NCI-H128 (cell line): ENCODE data around the gene KIZ.

Experiments
- DNase-seq: peaks from one replicate; lab custom pipeline; 2025; ENCODE audit not compliant: unreplicated experiment; lab: John Stamatoyannopoulos, UW

Gene KIZ, protein sequence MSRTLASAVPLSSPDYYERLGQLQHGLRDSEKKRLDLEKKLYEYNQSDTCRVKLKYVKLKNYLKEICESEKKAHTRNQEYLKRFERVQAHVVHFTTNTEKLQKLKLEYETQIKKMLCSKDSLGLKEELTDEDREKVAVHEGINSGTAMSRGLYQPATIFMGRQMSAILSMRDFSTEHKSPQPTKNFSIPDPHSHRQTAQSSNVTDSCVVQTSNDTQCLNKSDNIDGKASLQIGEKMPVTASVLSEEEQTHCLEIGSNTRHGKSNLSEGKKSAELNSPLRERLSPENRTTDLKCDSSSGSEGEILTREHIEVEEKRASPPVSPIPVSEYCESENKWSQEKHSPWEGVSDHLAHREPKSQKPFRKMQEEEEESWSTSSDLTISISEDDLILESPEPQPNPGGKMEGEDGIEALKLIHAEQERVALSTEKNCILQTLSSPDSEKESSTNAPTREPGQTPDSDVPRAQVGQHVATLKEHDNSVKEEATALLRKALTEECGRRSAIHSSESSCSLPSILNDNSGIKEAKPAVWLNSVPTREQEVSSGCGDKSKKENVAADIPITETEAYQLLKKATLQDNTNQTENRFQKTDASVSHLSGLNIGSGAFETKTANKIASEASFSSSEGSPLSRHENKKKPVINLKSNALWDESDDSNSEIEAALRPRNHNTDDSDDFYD

DNA sequence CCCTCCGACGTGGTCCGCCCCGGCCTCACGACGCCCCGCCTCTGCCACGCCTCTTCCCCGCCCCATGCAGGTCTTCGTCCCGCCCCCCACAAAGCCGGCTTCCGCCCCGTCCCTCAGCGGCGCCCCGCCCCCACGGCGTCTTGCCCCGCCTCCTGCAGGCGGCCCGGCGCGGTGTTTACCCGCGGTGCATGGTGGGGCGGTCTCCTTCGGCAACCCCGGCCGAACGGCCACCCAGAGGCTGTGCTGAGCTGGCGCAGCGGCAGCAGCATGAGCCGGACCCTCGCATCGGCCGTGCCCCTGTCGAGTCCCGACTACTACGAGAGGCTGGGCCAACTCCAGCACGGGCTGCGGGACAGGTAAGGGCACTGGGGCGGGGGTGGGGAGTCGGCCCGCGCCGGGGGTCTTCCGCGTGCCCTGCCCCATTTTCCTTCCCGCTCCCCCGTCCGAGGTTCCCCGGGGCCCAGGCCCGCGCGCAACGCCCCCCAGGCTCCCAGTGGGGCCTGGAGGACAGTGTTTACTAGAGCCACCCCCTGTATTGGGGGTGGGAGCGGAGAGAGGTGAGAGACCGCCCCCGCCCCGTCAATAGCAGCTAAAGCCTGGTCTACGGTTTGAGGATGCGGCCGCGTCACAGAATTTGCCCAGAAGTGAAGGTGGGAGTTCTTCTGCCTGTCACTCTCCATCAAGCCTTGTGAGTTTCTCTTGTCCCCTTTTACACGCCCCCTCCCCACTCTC, at the start of gene KIZ:
TSS of gene KIZ (plus strand) at position 234 of the 732 bp plus-strand sequence. CDS start at position 268, 34 bp downstream.
- DNase-seq = peak; percentile 85

DNA sequence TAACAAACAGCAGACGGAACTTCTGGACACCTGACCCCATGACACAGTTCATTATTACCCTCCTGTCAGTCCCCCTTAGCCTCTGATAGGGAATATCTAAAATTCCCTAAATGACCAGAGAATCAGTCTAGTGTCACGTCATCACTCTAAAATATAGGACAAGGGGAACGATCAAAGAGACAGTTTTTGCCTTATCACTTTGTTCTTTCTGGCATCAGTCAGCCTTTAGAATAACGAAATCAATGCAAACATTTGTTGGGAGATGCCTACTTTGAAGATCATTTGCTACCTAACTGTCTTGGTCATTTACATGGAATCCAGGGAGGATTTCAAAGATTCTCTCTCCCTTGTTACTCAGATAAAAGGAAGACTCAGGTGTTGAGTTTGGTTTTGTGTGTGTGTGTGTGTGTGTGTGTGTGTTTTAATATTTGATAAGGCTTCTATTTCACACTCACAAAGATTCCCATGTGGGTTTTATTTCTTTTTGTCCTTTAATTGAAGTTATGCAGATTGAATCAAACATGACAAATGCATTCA, 48.0 kb upstream of the KIZ start:
- no peak for DNase-seq

DNA sequence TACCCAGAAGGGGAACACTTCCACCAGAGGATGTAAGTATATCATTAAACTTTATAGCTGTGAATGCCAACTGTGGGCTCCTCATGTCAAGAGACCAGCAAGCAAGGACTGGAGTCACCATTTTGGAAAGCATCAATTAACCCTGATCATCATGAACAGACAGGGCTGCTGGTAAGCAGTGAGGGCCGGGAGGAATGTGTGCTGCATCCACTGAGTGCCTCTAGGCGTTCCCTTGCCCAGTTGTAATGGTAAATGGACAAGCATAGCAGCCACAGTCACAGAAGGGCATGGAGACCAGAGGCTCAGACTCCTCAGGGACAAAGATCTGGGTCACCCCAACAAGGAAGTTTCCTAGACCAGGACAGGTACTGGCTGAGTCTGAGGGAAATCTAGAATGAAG, 43.3 kb upstream of the KIZ start:
- no peak for DNase-seq

DNA sequence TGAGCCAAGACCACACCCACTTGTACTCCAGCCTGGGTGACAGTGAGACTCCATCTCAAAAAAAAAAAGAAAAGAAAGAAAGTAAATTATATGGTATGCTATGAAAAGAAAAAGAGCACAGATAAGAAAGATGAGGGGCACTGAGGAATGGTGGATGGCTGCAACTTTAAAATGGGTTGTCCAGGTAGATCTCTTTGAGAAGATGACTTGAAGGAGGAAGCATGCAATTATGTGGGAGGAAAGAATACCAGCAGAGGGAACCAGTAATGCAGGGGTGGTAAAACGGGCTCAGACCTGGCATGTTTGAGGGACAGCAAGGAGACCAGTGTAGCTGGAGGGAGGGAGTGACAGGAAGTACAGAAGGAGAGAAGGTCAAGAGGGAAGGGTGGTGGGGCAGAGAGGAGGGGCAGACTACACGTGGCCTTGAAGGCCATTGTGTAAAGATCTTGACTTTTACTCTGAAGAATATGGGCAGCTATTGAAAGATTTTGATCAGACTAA, 42.0 kb upstream of the KIZ start:
- no peak for DNase-seq

DNA sequence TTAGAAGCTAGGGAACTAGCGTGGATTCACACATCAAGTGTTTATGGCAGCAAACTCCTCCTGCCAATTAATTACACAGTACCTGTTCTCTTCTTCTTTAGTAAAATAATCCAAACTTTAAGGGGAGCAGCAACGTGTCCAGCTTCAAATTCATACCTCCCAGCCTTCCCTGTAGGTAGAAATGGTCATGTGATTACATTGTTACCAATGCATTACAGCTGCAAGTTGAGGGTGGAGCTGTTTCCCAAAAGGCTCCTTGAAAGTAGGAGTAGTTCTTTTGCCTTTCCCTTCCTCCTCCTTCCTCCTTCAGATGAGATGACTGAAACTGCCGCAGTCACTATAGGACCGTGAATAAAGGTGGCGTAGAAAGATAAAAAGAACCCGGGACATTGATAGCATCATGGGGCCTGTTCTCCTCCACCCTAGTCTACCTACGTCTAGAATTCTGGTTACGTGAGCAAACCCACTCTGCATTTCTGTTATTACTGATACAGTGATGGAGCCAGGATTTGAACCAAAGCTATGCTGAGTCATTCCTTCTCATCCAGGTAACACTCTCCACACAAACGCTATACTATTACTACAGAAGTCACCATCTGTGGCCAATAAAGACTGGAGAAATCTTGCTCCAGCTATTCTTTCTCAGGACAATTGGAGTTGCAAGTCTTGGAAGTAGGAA, 37.9 kb upstream of the KIZ start:
- DNase-seq = no peak

DNA sequence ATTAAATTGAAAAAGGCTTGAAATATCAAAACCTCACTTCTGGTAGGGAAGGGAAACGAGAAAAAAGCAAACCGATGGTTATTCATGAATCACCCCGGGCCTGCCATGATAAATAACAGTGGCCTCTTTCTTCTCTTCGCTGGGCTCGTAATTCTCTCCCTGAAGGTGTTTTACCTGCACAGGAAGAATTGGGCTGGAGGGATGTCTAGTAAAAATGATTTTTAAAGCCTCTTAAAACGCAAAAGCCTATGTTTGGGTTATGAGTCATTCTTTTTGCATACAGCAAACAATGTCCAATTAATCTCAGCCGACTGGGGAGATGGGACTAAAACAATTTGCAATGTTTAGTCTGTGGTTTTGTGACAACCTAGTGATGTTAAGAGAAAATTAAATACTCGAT, 36.5 kb upstream of the KIZ start:
- no peak for DNase-seq

DNA sequence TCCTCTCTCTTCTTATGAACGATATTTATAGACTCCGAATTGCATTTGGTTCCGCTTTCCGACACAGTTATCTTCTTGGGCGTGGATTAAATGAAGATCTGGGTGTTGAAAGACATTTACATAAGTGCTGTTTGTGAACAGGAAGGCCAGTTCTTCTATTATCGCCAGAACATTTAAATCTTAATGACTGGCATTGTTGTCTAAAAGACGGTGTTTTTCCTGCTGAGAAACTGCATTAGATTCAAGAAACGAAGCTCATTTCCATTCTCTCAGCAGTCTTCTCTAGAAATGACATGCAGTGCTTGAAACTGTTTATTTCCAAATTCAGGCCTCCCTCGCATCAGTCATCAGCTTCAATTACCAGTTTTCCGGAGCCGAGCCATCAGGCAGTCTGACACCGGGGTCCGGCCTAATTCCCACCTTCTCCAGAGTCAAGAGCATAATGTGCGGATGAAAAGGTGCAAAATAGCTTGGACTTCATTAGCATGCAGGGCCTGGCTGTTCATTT, 35.7 kb upstream of the KIZ start:
- no peak for DNase-seq

DNA sequence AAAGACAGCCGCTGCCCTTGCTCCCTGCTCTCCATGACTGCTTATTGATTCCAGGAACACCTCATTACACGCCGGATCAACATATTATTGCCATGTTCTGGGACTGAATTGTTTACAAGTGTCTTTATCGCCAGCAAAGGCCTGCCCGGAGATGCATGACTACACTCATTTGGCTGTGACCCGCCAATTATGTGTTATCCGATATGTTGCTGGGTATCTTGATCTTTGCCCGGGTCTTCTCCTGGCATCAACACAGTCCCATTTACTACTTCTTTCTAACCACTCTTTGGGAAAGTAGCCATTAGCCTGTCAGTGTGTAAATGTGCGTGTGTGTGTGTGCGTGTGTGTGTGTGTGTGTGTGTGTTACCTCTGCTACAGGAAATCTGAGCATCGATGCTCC, 35.2 kb upstream of the KIZ start:
- DNase-seq = no peak

DNA sequence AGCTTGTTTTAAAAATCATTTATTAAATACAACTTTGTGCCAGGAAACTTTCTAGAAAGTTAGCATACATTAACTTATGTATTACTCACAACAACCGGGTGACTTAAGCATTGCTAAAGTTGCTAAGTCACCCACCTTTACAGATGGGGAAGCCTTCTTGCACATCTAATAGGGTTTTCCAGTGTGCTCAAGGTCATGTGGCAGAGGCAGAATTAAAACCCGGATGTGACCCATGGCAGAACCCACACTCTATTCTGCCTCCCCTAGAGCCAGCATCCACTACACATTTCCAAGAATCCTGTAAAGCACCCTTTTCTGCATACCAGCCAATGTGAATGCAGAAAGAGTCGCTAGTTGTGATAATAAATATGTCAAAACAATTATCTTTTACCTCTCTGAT, 33.1 kb upstream of the KIZ start:
- no peak for DNase-seq

DNA sequence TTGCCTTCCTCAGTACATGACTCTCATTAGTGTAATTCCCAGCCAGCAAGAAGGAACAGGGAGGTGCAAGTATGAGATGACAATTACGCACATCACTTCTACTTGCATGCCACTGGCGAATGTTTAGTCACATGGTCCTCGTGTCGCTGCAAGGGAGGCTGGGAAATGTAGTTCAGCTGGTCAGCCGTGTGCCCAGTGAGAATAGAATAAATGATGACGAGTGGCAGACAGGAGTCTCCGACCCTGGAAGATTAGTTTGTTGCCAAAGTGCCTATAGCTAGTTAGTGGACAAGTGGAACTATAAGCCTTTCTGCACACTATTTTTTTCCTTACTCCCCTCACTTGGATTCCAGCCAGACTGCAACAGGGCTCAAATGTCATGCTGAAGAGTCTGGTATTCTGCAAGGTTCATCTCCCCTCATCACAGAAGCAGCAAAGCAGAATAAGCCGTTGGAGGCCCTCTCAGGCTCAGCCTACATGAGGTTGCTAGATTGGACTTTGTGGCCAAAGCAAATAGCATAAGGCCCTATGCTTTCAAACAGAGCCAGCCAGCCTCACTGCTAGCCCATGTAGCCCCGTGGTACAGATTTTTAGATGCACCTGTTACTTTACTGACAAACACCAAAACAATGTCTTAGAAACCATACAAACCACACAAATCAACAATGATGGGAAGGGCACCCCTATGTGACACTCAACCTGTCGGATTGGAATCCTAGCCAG, 29.4 kb upstream of the KIZ start:
- DNase-seq = peak; percentile 53

DNA sequence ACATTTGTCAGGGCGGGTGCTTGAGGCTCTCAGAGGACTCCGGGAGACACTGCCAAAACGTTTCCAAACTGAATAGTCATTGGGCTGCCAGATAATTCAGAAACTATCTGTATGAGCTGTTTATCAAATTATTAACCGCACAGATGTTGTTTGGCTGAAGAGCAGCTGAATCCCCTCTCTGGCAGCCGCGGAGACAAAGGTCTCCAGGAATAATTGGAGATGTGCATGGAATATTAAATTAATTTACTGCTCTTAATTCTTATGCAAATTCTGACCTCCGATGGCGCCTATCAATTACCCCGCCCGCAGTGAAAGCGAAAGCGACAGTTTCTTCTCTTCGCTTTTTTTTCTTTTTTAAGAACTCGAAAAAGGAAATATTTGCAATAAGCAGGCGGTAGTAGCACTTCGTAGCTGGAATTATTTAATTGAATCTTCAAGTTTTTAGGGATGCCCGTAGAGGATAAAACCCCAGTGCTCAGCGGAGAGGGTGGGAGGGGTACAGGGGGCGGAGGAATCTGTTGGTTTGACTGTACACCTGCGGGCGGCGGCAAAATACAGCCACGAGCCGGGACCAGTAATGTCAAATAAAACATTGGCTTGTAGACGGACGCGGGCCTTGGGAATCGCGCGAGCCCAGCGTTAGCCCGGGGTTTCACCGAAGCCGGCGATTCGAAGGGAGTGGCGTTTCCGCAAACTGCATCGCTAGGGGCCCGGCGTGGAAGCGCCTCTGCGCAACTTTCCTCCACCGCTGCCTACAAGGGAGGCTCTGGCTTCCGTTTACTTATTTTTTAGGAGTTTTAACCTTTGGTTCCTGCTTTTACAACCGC, 25.9 kb upstream of the KIZ start:
- no peak for DNase-seq

DNA sequence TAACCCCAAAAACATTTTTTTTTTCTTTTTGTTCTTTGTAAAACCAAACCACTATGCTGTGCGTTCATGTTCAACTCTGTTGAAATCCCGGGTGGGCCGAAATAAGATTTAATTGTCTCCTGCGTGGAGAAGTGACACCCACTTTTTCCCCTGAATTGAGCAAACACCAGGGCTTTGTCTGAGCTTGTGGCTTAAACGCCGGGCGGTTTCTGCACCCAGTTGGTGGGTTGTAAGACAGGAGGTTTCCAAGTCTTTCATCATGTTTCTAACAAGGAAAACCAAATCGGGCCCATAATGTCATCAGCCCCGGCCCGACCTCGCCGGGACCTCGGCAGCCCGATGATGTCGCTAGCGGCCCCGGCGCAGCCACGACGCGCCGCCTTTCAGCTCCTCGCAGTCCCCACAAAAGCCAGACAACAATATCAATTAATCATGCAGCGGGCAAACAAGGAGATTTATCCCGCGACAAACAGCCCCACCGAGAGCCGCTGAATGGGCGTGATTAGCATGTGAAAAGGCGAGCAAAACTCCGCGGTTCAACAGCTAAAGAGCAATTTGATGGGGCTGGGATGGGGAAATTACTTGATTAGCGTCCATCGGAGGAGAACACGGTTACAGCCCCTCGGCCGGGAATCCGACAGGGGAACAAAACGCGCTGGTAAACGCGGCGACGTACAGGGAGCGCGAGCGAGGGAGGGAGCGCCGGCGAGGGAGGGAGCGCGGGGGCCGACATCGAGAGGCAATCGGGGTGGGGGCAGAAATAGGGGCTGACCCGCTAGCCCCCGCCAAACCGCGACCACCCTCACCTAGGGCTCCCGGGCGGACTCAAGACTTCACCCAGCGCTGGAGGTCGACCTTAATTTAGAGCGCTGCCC, 25.1 kb upstream of the KIZ start:
- DNase-seq = no peak

DNA sequence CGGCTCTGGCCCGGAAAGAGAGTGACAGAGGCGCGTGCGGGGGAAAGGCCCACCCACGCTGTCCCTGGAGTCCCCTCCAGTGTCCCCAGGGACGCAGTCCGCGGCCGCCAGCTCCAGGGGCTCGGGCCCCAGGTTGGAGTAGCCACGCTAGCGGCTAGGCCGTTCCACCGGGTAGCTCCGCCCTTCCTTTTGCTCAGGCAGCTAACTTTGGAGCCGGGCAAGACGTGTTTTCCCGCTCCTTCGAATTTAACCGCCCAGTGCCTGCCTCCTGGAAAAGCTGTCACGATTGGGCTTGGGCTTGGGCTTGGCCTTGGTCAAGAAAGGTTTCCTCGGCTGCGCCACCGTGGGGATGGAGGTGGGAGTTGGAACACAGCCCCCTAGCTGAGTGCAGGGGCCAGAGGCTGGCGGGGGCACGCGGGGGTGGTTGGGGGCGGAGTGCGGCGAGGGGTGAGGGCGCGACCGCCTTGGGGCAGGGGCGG, 24.4 kb upstream of the KIZ start:
- no peak for DNase-seq

DNA sequence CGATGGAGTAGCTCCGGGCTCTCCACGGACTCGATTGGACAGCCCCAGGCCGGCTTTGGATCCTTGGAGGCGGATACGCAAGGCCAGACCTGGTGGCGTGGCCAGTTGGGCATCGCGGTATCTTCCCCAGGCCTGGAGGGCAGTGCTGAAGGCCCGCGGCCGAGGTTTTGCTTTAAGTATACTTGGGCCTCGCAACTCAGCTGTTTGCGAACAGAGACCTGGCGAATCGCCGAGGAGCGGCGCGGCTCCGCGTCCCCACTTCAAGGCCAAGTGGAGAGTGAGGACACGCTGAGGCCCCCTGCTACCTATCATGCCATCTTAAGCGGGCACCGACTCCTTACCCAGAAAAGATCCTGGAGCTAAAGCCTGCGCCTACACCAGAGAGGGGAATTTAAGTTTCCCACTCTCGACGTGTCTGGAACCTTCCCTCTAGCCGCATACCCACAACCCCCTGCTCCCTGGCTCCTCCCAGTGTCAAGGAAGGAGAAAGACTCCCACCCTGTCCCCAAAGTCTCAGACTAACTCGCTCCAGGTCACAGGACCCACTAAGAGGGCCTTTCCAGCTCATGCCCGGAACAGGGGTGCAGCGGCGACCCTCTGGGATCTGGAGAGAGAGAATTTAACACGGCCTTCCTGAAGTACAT, 23.8 kb upstream of the KIZ start:
- DNase-seq = no peak

DNA sequence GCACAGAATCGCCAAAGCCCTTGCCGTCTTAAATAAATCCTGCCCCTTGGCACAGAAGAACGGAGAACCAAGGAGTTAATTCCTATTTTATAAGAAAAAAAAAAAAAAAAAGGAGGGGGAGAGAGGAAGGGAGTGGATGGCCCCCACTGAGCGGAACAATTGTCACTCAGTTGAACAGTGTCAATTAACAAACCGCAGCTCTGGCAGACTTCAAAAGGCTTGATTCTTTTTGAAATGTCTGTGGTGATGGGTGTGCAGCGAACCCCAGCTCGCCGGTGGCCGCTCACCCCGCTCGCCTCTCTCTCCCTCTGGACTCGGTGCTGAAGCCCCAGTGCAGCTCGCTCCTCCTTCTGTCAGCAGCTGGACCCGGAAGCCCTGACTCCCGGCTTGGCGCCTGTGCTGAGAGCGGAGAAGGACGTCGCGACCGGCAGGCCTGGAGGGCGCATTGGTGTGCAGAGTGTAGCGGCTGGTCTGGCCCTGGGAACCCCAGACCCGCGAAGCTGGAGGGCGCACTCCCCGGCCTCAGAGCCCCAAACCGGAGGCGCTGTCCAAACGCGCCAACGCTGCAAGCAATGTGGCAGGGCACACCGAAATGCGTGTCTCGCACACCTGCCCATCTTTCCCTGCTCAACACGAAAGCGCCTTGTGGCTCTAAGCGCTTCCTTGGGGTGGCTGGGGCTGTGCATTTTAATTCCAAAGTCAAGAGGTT, 23.1 kb upstream of the KIZ start:
- DNase-seq = peak; percentile 11

DNA sequence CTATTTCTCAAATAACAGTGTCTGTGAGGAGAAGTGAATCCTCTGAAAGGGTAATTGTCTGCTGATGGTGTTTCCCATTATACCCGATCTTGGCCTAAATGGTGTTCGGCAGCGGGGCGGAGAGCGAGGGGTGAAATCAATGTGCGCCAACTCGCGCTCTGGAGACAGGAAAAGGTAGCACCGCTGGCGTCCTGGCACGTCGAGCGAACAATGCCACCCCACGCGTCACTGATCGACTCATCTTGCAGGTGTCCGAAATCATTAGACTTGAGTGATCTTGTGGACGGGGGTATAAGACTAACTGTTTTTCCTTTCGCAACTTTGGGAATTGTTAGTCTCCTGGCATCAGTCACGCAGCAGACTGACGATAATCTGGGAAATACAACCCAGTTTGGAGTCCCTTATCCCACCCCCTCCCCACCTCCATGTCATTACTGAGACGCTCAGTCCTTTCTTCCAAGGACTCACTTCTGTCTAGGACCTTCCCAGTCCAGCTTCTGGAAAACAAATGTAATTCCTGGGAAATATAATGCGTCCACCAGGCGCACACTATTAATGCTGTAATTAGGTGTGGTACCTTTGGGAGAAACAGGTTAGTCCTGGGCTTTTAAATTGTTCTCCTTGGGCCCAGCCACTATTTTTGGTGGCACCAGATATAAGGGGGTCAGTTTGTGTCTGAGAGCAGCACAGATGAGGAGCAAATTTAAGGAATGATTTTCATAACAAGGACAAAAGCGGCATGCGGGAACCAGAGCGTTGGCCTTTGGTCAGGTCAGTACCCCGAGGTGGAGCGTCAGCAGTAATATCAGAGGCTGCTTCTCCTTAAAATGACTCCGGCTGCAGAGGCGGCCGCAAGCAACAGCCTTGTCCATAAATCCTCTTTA, 22.1 kb upstream of the KIZ start:
- DNase-seq = no peak
